KMS-11 (cell line): ENCODE data around the gene STK11IP.

Experiments used
- H2AFZ ChIP-seq: fragments of 200-600 bp; sonication (generic); 2 replicates; pipeline ENCODE4 v1.6.1; 2016; ENCODE audit warnings: antibody characterized with exemption, mixed run types, low read depth
- H3K27ac ChIP-seq: fragments of 200-600 bp; sonication (generic); 2 replicates; pipeline ENCODE4 v1.6.1; 2016; ENCODE audit warnings: mild to moderate bottlenecking, mixed run types
- H3K27me3 ChIP-seq: fragments of 200-600 bp; sonication (generic); 2 replicates; pipeline ENCODE4 v1.6.1; 2017; ENCODE audit warnings: mild to moderate bottlenecking, low read depth, mixed run types, moderate library complexity; ENCODE audit not compliant: insufficient read depth
- H3K36me3 ChIP-seq: fragments of 200-600 bp; sonication (generic); 2 replicates; pipeline ENCODE4 v1.6.1; 2017; ENCODE audit warnings: mild to moderate bottlenecking, mixed run types; ENCODE audit not compliant: insufficient read depth
- H3K4me1 ChIP-seq: fragments of 200-600 bp; sonication (generic); 2 replicates; pipeline ENCODE4 v1.6.1; 2016; ENCODE audit warnings: mild to moderate bottlenecking, low read depth, mixed run types; ENCODE audit not compliant: poor library complexity, severe bottlenecking
- H3K4me2 ChIP-seq: fragments of 200-600 bp; sonication (generic); 2 replicates; pipeline ENCODE4 v1.7.0; 2016; ENCODE audit warnings: mild to moderate bottlenecking, mixed run types
- H3K4me3 ChIP-seq: fragments of 200-600 bp; sonication (generic); IDR thresholded peaks from 2 replicates; pipeline ENCODE4 v1.6.1; 2017; ENCODE audit warnings: low read depth, low read length, mixed read lengths; ENCODE audit not compliant: insufficient read depth
- H3K79me2 ChIP-seq: fragments of 200-600 bp; sonication (generic); 2 replicates; pipeline ENCODE4 v1.6.1; 2016; ENCODE audit warnings: low read depth, mixed run types; ENCODE audit not compliant: insufficient read depth
- H3K9ac ChIP-seq: fragments of 200-600 bp; sonication (generic); 2 replicates; pipeline ENCODE4 v1.6.1; 2016; ENCODE audit warnings: mild to moderate bottlenecking, mixed run types
- H4K20me1 ChIP-seq: fragments of 200-600 bp; sonication (generic); 2 replicates; pipeline ENCODE4 v1.6.1; 2016; ENCODE audit warnings: mild to moderate bottlenecking, mixed run types; ENCODE audit not compliant: insufficient read depth
- TF ChIP-seq, protein P1 (sequence below): fragments of 200-600 bp; sonication (generic); conservative IDR thresholded peaks from 2 replicates; pipeline ENCODE4 v1.6.1; 2017; ENCODE audit warnings: low read depth, mild to moderate bottlenecking, antibody characterized with exemption, low read length, moderate library complexity, mixed read lengths

STK11IP gene

DNA sequence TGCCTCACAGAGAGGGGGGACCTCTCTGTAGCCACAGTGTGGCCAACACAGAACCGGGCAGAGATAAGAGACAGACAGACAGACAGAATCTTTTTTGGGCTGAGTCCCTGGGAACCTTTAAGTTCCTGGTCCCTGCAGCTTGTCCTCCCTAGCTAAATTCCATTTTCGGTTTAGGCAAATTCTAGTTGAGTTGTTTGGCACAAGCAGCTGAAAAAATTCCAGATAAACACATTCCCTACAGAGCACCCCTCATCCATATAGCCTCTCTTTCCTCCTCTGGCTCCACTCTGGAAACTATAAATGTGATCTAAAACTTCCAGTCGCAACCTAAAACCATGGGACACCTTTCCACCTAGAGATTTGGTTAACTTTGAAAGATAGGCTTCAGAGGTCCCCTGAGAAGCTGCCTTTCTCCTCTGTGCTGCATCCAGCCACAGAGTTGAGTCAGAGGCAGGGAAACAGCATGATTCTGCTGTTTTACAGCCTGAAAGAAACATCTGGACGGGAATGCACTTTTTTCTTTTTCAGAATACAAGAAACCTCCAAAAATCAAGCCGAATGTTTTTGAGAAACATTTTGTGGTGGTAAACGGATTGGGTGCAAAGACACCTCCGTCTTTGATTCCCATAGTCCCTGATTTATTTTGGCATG is 60.7 kb downstream of the STK11IP start:
- Histone ChIP-seq H3K79me2 (no peaks in the 10 kb centered on the region), H2AFZ (no peak overlapping the region), H3K4me1 (no peaks in the 10 kb centered on the region), H3K4me2 (no peak overlapping the region), H4K20me1 (no peaks in the 10 kb centered on the region), H3K4me3 (no peak overlapping the region), H3K27me3 (no peaks in the 10 kb centered on the region), H3K9ac (no peak overlapping the region), H3K27ac (no peak overlapping the region), H3K36me3 (no peaks in the 10 kb centered on the region)
- TF ChIP-seq, protein P1, sequence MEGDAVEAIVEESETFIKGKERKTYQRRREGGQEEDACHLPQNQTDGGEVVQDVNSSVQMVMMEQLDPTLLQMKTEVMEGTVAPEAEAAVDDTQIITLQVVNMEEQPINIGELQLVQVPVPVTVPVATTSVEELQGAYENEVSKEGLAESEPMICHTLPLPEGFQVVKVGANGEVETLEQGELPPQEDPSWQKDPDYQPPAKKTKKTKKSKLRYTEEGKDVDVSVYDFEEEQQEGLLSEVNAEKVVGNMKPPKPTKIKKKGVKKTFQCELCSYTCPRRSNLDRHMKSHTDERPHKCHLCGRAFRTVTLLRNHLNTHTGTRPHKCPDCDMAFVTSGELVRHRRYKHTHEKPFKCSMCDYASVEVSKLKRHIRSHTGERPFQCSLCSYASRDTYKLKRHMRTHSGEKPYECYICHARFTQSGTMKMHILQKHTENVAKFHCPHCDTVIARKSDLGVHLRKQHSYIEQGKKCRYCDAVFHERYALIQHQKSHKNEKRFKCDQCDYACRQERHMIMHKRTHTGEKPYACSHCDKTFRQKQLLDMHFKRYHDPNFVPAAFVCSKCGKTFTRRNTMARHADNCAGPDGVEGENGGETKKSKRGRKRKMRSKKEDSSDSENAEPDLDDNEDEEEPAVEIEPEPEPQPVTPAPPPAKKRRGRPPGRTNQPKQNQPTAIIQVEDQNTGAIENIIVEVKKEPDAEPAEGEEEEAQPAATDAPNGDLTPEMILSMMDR, result no peak

DNA sequence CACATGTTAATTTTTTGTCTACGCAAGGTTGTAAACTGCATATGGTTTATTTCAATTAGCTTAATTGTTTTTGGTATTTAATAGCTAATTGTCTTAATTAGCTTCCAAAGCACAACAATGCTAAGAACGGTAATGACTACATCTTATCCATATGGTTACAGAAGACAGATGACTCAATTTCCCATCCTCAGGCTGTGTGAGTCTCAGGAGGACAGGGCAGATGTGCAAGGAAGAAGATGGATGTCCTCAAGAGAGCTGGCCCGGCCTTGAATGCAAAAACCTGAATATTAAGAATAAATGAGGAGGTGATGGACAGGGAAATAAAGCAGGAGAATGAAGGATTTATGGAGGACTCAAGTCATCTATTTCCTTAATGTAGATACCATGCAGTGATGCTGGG is 61.2 kb downstream of the STK11IP start:
- Histone ChIP-seq H3K79me2 (no peaks in the 10 kb centered on the region), H3K4me1 (no peaks in the 10 kb centered on the region), H3K27ac (no peak overlapping the region), H4K20me1 (no peaks in the 10 kb centered on the region), H3K9ac (no peak overlapping the region), H2AFZ (no peak overlapping the region), H3K4me2 (no peak overlapping the region), H3K27me3 (no peaks in the 10 kb centered on the region), H3K36me3 (no peaks in the 10 kb centered on the region), H3K4me3 (no peak overlapping the region)
- TF ChIP-seq, protein P1, result no peak

DNA sequence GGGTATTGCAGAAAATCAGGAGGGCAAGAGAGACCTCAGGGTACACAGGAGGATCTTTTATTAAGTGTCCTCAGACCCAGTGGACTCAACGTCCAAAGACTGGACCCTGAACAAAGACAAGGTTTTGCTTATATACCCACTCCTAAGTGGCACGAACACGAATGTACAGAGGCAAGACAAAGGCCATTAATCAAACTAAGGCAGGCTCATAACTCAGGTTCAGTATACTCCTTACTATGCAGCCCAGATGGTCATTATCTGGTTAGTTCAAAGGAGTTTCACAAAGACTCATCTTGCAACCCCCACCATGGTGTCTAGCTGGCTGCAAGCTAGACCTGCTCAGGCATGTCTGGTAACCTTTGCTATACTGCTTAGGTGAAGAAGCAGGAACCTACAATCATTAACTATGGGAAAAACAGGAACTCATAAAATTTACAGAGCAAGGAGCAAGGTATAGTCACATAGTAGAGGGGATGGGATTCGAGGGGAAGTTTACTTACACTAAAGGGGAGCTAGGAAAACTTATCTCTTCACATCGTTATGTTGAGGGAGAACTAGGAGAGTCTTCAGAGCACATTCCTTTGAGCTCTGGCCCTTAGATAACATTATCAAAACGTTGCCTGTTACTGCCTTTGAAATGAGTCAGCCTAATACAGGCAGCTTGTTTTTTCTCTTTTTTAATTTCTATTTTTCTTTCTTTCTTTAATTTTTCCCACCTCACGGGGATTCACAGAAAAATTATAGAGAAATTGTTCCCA is 63.7 kb downstream of the STK11IP start:
- Histone ChIP-seq H3K4me1 (no peaks in the 10 kb centered on the region), H2AFZ (no peak overlapping the region), H4K20me1 (no peaks in the 10 kb centered on the region), H3K4me2 (no peak overlapping the region), H3K27ac (no peak overlapping the region), H3K36me3 (no peaks in the 10 kb centered on the region), H3K79me2 (no peaks in the 10 kb centered on the region), H3K4me3 (no peak overlapping the region), H3K27me3 (no peaks in the 10 kb centered on the region), H3K9ac (no peak overlapping the region)
- TF ChIP-seq, protein P1, result no peak

DNA sequence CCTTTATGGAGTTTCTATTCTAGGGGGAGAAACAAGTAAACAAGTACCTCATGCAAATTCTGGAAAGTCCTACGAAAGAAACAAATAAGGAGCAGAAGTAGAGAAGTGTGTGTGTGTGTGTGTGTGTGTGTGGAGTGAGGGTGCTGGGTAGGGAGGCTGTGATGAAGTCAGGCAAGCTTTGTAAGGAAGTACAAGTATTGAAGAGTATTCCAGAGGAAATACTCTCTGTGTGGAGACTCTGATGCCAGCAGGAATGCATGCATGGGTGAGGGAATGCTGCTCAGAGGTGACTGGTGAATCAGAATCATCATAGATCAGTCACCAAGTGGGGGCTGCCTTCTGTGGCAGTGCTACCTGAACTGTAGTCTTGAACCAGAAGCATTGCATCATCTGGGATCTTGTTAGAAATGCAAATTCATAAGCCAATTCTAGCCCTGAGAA is 64.3 kb downstream of the STK11IP start:
- Histone ChIP-seq H3K4me2 (no peak overlapping the region), H3K27ac (no peak overlapping the region), H3K9ac (no peak overlapping the region), H3K27me3 (no peaks in the 10 kb centered on the region), H3K4me3 (no peak overlapping the region), H2AFZ (no peak overlapping the region), H3K79me2 (no peaks in the 10 kb centered on the region), H3K36me3 (no peaks in the 10 kb centered on the region), H4K20me1 (no peaks in the 10 kb centered on the region), H3K4me1 (no peaks in the 10 kb centered on the region)
- TF ChIP-seq, protein P1, result no peak
